ENCODE measurements around the gene TXNDC2. TPM values are rescaled to one million over a fixed set of nuclear protein-coding genes. Genes with fewer than 3 reads are reported as not detected.

TXNDC2 gene
- total and polyA plus RNA-seq, 9 of the 15 experiments (the other 6 are each of a cell fraction or from before 2014, with no cell fraction given) = 1.2 to 4.9 (median 2.3) TPM

- TF ChIP-seq ZNF592 (IDR thresholded peaks at IDR 0.05) (no peak), MAX (CRISPR knock-in tag; IDR thresholded peaks at IDR 0.05) (no peak), CTBP1 (IDR thresholded peaks at IDR 0.05; ENCODE audit: borderline replicate concordance) (peak; percentile 38; the same call in 1 of the 2 replicates), ZNF24 (IDR thresholded peaks at IDR 0.05) (no peak), TAF1 (IDR thresholded peaks at IDR 0.05; ENCODE audit: control insufficient read depth, extremely low read depth, insufficient read depth, low read length, severe bottlenecking) (no peak), EP300 (IDR thresholded peaks at IDR 0.05; ENCODE audit: low read length) (peak; percentile 16; the same call in 1 of the 2 replicates), ZFX (CRISPR knock-in tag; IDR thresholded peaks at IDR 0.05) (no peak), IRF9 (tag; IDR thresholded peaks at IDR 0.05) (no peak), FOXA3 (CRISPR knock-in tag; conservative IDR thresholded peaks at IDR 0.05 in 1 of 2, IDR thresholded peaks at IDR 0.05 in 1 of 2) (no peak), ZNF589 (CRISPR knock-in tag; IDR thresholded peaks at IDR 0.05; ENCODE audit: low read depth) (no peak), DDX20 (tag; IDR thresholded peaks at IDR 0.05; ENCODE audit: low read depth) (no peak), ZC3H11A (IDR thresholded peaks at IDR 0.05; ENCODE audit: low read depth, low read length) (no peak), ARID3A (IDR thresholded peaks at IDR 0.05; ENCODE audit: borderline replicate concordance, low read depth, low read length) (no peak), NFE2 (IDR thresholded peaks at IDR 0.05; ENCODE audit: low read depth) (peak; percentile 11; the same call in 1 of the 2 replicates), STAG1 (CRISPR knock-in tag; IDR thresholded peaks at IDR 0.05; ENCODE audit: borderline replicate concordance) (no peak), ELF4 (CRISPR knock-in tag; IDR thresholded peaks at IDR 0.05) (no peak), EHMT2 (IDR thresholded peaks at IDR 0.05) (no peak), SREBF2 (CRISPR knock-in tag; IDR thresholded peaks at IDR 0.05) (no peak), MEIS2 (IDR thresholded peaks at IDR 0.05; ENCODE audit: partially characterized antibody) (peak; percentile 52), PKNOX1 (IDR thresholded peaks at IDR 0.05) (peak; percentile 62), RCOR1 (IDR thresholded peaks at IDR 0.05; ENCODE audit: borderline replicate concordance in 1 of 2, low read depth in 2 of 2, low read length in 2 of 2) (peak in 1 of 2 experiments; percentile 19; a peak in 1 of 4 replicates)
Observed at GRCh38 chr18:9867071-9867594, 18.6 kb upstream of the TXNDC2 start (continued).

Data from K562 (cell line).